K562 (cell line): Measurements from ENCODE around the gene RAB5B. TPM values are rescaled to one million over a fixed set of nuclear protein-coding genes. Genes with fewer than 3 reads are reported as not detected.
A peak's percentile ranks its signal among the peaks of the same experiment; 100 is the strongest.

Source experiments
- ETV1 ChIP-seq: fragments of 450-650 bp; conservative IDR thresholded peaks from 2 replicates; pipeline ENCODE4 v1.6.1; 2016; ENCODE audit warnings: missing genetic modification characterization, control low read depth, low read depth, missing compliant biosample characterization
- GMEB1 ChIP-seq: fragments of 250-450 bp; sonication (Bioruptor Pico); IDR thresholded peaks from 2 replicates; pipeline ENCODE4 v1.4.0; 2020; ENCODE audit warnings: mild to moderate bottlenecking
- GTF2B ChIP-seq: IDR thresholded peaks from 2 replicates; pipeline ENCODE4 v1.6.1; 2011; ENCODE audit not compliant: insufficient read length; ENCODE audit errors: extremely low read depth
- MCM7 ChIP-seq, 2 experiments: fragments of 450-650 bp; IDR thresholded peaks; 2 replicates each; pipeline ENCODE4 v1.6.1; 2016 to 2018
- PTBP1 ChIP-seq: fragments of 200-400 bp; formaldehyde crosslinking; IDR thresholded peaks from 2 replicates; pipeline ENCODE4 v1.6.1; 2017; ENCODE audit warnings: low read depth, low read length
- TBP ChIP-seq: optimal IDR thresholded peaks from 2 replicates; pipeline ENCODE3; 2011; ENCODE audit warnings: low read depth, low read length, improper control_type of control experiment
- TCF7L2 ChIP-seq: fragments of 150-350 bp; IDR thresholded peaks from 2 replicates; pipeline ENCODE4 v1.6.1; 2016; ENCODE audit warnings: low read depth, mild to moderate bottlenecking, low read length, moderate library complexity
- ZNF212 ChIP-seq: fragments of 450-650 bp; formaldehyde crosslinking; IDR thresholded peaks from 2 replicates; pipeline ENCODE4 v1.4.0; 2020; ENCODE audit warnings: mild to moderate bottlenecking
- ZNF79 ChIP-seq: fragments of 250-450 bp; sonication (Bioruptor Pico); IDR thresholded peaks from 2 replicates; pipeline ENCODE4 v1.4.0; 2020; ENCODE audit warnings: low read depth, mild to moderate bottlenecking, moderate library complexity
- polyA plus RNA-seq, 8 experiments: library from polyadenylated mRNA; depleted of rRNA in 4 of 8; stranded (reverse) in 5 of 8; unstranded in 3 of 8; fragments of >200 nt; fragmentation: Nextera tagmentation in 2 of 8; fragmentation: Illumina TruSeq in 1 of 8; extraction: Ambion mirVana in 2 of 8; extraction: Trizol in 1 of 8; gene quantifications; 2 replicates each; pipeline versions ENCODE4 v1.2.1 to v1.2.3, GENCODE V29; 2011 to 2014; ENCODE audit warnings: inconsistent platforms in 1 of 8, missing spikeins in 1 of 8
- total RNA-seq, 7 experiments: library from RNA; depleted of rRNA in 6 of 7; stranded (reverse); fragments of >200 nt in 6 of 7; fragmentation: Illumina TruSeq in 2 of 7; extraction: Trizol in 2 of 7; gene quantifications; 2 replicates each; pipeline versions ENCODE4 v1.2.1 to v1.2.3, GENCODE V29; 2011 to 2021; ENCODE audit warnings: low replicate concordance in 1 of 7

The RAB5B gene
- total and polyA plus RNA-seq, 9 of the 15 experiments (the other 6 are each of a cell fraction or from before 2014, with no cell fraction given) = 6.8 to 73.8 (median 25.2) TPM

DNA sequence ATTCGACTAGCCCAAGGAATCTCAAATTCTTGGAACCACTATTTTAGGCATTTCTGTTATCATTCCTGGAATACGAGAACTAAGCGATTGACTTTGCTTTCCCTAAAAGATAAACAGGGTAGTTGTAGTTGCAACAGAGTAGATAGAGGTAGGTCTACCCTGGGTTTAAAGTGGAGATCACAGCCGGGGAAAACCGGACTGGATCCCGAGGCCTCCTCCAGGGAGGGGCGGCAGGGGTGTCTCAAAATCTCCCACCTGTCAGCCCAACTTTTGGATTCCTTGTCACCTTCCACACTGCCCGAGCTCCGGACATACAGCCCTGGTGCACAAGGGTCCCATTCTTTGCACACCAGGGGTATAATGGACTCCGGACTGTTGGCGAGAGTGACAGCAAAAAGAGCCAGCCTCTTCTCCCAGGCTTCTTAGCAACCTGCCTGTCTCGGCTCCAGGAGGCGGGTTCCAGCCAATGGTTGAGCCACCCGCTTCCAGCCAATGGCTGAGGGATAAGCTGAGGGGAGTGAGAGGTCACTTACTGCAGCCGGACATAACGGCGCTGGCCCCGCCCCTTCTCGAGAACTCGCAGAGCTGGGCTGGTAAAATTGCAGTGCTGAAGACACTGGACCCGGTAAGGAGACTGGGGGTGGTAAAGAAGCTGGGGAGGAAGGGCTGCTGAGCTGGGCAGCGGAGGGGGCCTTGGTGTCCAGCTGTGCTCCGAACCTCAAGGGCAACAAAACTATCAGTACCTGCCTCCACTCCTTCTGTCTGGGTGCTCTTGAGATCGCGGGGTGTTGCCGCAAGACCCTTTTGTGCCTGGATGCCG, 23.0 kb downstream of the RAB5B start, which contains the start of gene SUOX (continued):
- TF ChIP-seq ETV1 (tag) (no peak), ZNF79 (CRISPR knock-in tag) (no peak), TBP (peak; percentile 78), TCF7L2 (no peak), ZNF212 (CRISPR knock-in tag) (no peak), PTBP1 (no peak), GMEB1 (CRISPR knock-in tag) (no peak), MCM7 (IDR thresholded peaks at IDR 0.05) (no peak), GTF2B (no peak)
